PC-3 (cell line): ENCODE results near the gene COL15A1. TPM values are rescaled to one million over a fixed set of nuclear protein-coding genes. Genes with fewer than 3 reads are reported as not detected.

Source experiments
- ATAC-seq: fragments of 200-7000 bp; cut with Tn5 transposase; 2 replicates; pipeline ENCODE4 v1.9.1; 2020; ENCODE audit warnings: mild to moderate bottlenecking, moderate library complexity
- BruUV-seq: library from RNA; stranded (reverse); fragments of 400-500 nt; replicated peaks from 2 replicates; lab custom pipeline; 2021; lab: Mats Ljungman, UMichigan
- CTCF ChIA-PET: fragments of 300-600 bp; sonication (Branson Sonifier 250); formaldehyde crosslinking; loops from one replicate; lab custom pipeline; 2022; ENCODE audit warnings: antibody characterized with exemption; lab: Charles Lee
- POLR2A ChIA-PET: fragments of 300-600 bp; sonication (Branson Sonifier 250); formaldehyde crosslinking; loops from one replicate; lab custom pipeline; 2022; ENCODE audit warnings: antibody characterized with exemption; ENCODE audit not compliant: unreplicated experiment; lab: Charles Lee
- DNase-seq: peaks from one replicate; pipeline ENCODE4 v3.0.0-alpha.2; 2015
- H2AFZ ChIP-seq: fragments of 300-600 bp; sonication (generic); 2 replicates; pipeline ENCODE4 v1.6.0; 2016; ENCODE audit warnings: antibody characterized with exemption, low read length
- H3F3A ChIP-seq: fragments of 300-600 bp; sonication (generic); one replicate; pipeline ENCODE4 v1.6.0; 2017; ENCODE audit warnings: antibody characterized with exemption, low read length, control low read depth, mild to moderate bottlenecking; ENCODE audit not compliant: unreplicated experiment
- H3K27ac ChIP-seq: fragments of 300-600 bp; sonication (generic); 2 replicates; pipeline ENCODE4 v1.5.1; 2016; ENCODE audit warnings: mild to moderate bottlenecking, low read length
- H3K27me3 ChIP-seq: fragments of 300-600 bp; sonication (generic); 2 replicates; pipeline ENCODE4 v1.6.1; 2016; ENCODE audit warnings: low read length, mixed read lengths
- H3K36me3 ChIP-seq: fragments of 300-600 bp; sonication (generic); 2 replicates; pipeline ENCODE4 v1.6.1; 2016; ENCODE audit warnings: low read depth, mixed run types, low read length, mixed read lengths
- H3K4me1 ChIP-seq: fragments of 300-600 bp; sonication (generic); 2 replicates; pipeline ENCODE4 v1.5.1; 2016; ENCODE audit warnings: low read length; ENCODE audit not compliant: insufficient read depth
- H3K4me2 ChIP-seq: fragments of 300-600 bp; sonication (generic); 2 replicates; pipeline ENCODE4 v1.6.0; 2016; ENCODE audit warnings: low read length
- H3K4me3 ChIP-seq: fragments of 300-600 bp; sonication (generic); 2 replicates; pipeline ENCODE4 v1.5.1; 2016; ENCODE audit warnings: mild to moderate bottlenecking, low read length, mixed read lengths
- H3K79me2 ChIP-seq: fragments of 300-600 bp; sonication (generic); 2 replicates; pipeline ENCODE4 v1.6.1; 2017; ENCODE audit warnings: low read length, mixed read lengths
- H3K9ac ChIP-seq: fragments of 300-600 bp; sonication (generic); 2 replicates; pipeline ENCODE4 v1.6.0; 2016; ENCODE audit warnings: mild to moderate bottlenecking, low read length
- H3K9me2 ChIP-seq: fragments of 300-600 bp; sonication (generic); replicated peaks from 2 replicates; pipeline ENCODE4 v1.6.1; 2016; ENCODE audit warnings: mixed run types, low read length, mixed read lengths
- H3K9me3 ChIP-seq: fragments of 300-600 bp; sonication (generic); 2 replicates; pipeline ENCODE4 v1.6.1; 2016; ENCODE audit warnings: low read length, mixed read lengths
- H4K20me1 ChIP-seq: fragments of 300-600 bp; sonication (generic); 2 replicates; pipeline ENCODE4 v1.6.1; 2016; ENCODE audit warnings: low read length, mixed read lengths
- EZH2 ChIP-seq: fragments of 300-600 bp; sonication (generic); IDR thresholded peaks from one replicate; pipeline ENCODE4 v1.6.1; 2017; ENCODE audit warnings: antibody characterized with exemption, mild to moderate bottlenecking, low read length; ENCODE audit not compliant: unreplicated experiment
- EZH2phosphoT487 ChIP-seq: fragments of 300-600 bp; sonication (generic); IDR thresholded peaks from 2 replicates; pipeline ENCODE4 v1.6.1; 2018; ENCODE audit warnings: mild to moderate bottlenecking, antibody characterized with exemption, low read length, borderline replicate concordance
- intact Hi-C: fragments of 100-400 bp; cut with micrococcal nuclease; formaldehyde crosslinking; loops from 2 replicates; pipeline ENCODE4 v1.9.0; 2023
- total RNA-seq: library from RNA; depleted of rRNA; stranded (reverse); fragments of >200 nt; gene quantifications from 2 replicates; pipeline ENCODE4 v1.2.3, GENCODE V29; 2014
- TF ChIP-seq, protein P1 (sequence below): fragments of 300-600 bp; sonication (generic); conservative IDR thresholded peaks from 2 replicates; pipeline ENCODE4 v1.5.1; 2017; ENCODE audit warnings: antibody characterized with exemption, low read depth, mild to moderate bottlenecking, low read length

The COL15A1 gene
- total RNA-seq, 1 experiment from 2014 or later, result 0.04 TPM

- ChIA-PET POLR2A (no interaction called here), CTCF (no interaction called here)
- Histone ChIP-seq H3F3A (no peaks in the 10 kb centered on the region), H3K36me3 (no peaks in the 10 kb centered on the region), H3K9me3 (no peaks in the 10 kb centered on the region), H3K9me2 (no peaks in the 10 kb centered on the region), H3K4me3 (no peak overlapping the region), H3K4me2 (no peak overlapping the region), H3K79me2 (no peaks in the 10 kb centered on the region), H3K4me1 (peaks cover 24% of the 10 kb centered on the region), H2AFZ (no peak overlapping the region), H3K9ac (no peak overlapping the region), H3K27me3 (no peaks in the 10 kb centered on the region), H4K20me1 (no peaks in the 10 kb centered on the region), H3K27ac (no peak overlapping the region)
- intact Hi-C loops, result no loop called here
- BruUV-seq, result no TSS peak
- TF ChIP-seq EZH2phosphoT487 (no peak), EZH2 (no peak)
- TF ChIP-seq, protein P1, sequence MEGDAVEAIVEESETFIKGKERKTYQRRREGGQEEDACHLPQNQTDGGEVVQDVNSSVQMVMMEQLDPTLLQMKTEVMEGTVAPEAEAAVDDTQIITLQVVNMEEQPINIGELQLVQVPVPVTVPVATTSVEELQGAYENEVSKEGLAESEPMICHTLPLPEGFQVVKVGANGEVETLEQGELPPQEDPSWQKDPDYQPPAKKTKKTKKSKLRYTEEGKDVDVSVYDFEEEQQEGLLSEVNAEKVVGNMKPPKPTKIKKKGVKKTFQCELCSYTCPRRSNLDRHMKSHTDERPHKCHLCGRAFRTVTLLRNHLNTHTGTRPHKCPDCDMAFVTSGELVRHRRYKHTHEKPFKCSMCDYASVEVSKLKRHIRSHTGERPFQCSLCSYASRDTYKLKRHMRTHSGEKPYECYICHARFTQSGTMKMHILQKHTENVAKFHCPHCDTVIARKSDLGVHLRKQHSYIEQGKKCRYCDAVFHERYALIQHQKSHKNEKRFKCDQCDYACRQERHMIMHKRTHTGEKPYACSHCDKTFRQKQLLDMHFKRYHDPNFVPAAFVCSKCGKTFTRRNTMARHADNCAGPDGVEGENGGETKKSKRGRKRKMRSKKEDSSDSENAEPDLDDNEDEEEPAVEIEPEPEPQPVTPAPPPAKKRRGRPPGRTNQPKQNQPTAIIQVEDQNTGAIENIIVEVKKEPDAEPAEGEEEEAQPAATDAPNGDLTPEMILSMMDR, result no peak
- ATAC-seq, result no peak
- DNase-seq, result no peak
Measured at GRCh38 chr9:99042620-99043019, 98.9 kb downstream of the COL15A1 start.

- Histone ChIP-seq H3F3A (no peaks in the 10 kb centered on the region), H4K20me1 (no peaks in the 10 kb centered on the region), H3K9ac (no peak overlapping the region), H3K4me3 (no peak overlapping the region), H3K9me2 (no peaks in the 10 kb centered on the region), H3K79me2 (no peaks in the 10 kb centered on the region), H3K9me3 (no peaks in the 10 kb centered on the region), H3K4me1 (peaks cover 28% of the 10 kb centered on the region), H3K36me3 (no peaks in the 10 kb centered on the region), H3K27ac (no peak overlapping the region), H2AFZ (no peak overlapping the region), H3K27me3 (no peaks in the 10 kb centered on the region), H3K4me2 (no peak overlapping the region)
- DNase-seq (no peak), ATAC-seq (no peak)
- ChIA-PET CTCF (no interaction called here), POLR2A (no interaction called here)
- TF ChIP-seq, protein P1, result no peak
- TF ChIP-seq EZH2 (no peak), EZH2phosphoT487 (no peak)
- no TSS peak for BruUV-seq
- intact Hi-C loops, result no loop called here
Measured at GRCh38 chr9:99044827-99045226, 101.1 kb downstream of the COL15A1 start.

DNA sequence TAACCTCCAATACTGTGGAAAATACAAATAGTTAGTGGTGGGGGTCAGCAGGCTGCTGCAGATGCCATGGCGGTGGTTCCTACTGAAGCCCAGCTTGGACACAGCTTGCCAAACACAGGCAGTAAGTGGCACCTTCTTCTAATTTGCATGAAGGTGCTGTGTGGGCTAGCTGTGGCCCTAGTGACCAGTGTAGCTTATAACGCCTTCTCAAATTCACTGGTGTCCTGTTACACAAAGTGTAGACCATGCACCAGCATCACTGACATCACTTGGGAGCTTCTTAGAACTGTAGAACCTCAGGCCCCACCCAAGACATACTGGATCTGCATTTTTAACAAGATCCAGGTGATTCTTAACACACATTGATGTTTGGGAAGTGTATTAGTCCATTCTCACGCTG is 102.4 kb downstream of the COL15A1 start:
- Histone ChIP-seq H3K4me2 (no peak overlapping the region), H3K4me1 (peaks cover 26% of the 10 kb centered on the region), H3K79me2 (no peaks in the 10 kb centered on the region), H3K4me3 (no peak overlapping the region), H4K20me1 (no peaks in the 10 kb centered on the region), H3K9ac (no peak overlapping the region), H2AFZ (no peak overlapping the region), H3K36me3 (no peaks in the 10 kb centered on the region), H3K27me3 (no peaks in the 10 kb centered on the region), H3K27ac (no peak overlapping the region), H3K9me3 (no peaks in the 10 kb centered on the region), H3K9me2 (no peaks in the 10 kb centered on the region), H3F3A (peaks cover 3% of the 10 kb centered on the region)
- ChIA-PET POLR2A (no interaction called here), CTCF (no interaction called here)
- ATAC-seq (no peak), DNase-seq (no peak)
- intact Hi-C loops, result no loop called here
- TF ChIP-seq EZH2phosphoT487 (no peak), EZH2 (no peak)
- TF ChIP-seq, protein P1, result no peak
- BruUV-seq, result no TSS peak
